WTC11 (cell line): Measurements from ENCODE around the gene MICA.

ENCODE experiments used
- FOXJ3 ChIP-seq: sonication (generic); formaldehyde crosslinking; IDR thresholded peaks from 2 replicates; pipeline ENCODE4 v1.9.0; 2021; ENCODE audit warnings: missing genetic modification reagents, mild to moderate bottlenecking, borderline replicate concordance
- NR2C2 ChIP-seq: sonication (generic); formaldehyde crosslinking; IDR thresholded peaks from 2 replicates; pipeline ENCODE4 v1.8.0; 2022; ENCODE audit warnings: mild to moderate bottlenecking, missing genetic modification reagents
- SP1 ChIP-seq: sonication (generic); formaldehyde crosslinking; conservative IDR thresholded peaks from 2 replicates; pipeline ENCODE4 v1.8.1; 2022; ENCODE audit warnings: missing genetic modification reagents
- TEAD4 ChIP-seq: sonication (generic); formaldehyde crosslinking; IDR thresholded peaks from 2 replicates; pipeline ENCODE4 v1.8.0; 2022; ENCODE audit warnings: mild to moderate bottlenecking, missing genetic modification reagents
- TF ChIP-seq, protein P1 (sequence below): fragments of 200-600 bp; IDR thresholded peaks from 2 replicates; pipeline ENCODE4 v1.8.0; 2022; ENCODE audit warnings: antibody characterized with exemption
- TF ChIP-seq, protein P2 (sequence below): sonication (generic); formaldehyde crosslinking; IDR thresholded peaks from 2 replicates; pipeline ENCODE4 v1.8.1; 2022; ENCODE audit warnings: mild to moderate bottlenecking, missing genetic modification reagents, moderate library complexity, borderline replicate concordance

DNA sequence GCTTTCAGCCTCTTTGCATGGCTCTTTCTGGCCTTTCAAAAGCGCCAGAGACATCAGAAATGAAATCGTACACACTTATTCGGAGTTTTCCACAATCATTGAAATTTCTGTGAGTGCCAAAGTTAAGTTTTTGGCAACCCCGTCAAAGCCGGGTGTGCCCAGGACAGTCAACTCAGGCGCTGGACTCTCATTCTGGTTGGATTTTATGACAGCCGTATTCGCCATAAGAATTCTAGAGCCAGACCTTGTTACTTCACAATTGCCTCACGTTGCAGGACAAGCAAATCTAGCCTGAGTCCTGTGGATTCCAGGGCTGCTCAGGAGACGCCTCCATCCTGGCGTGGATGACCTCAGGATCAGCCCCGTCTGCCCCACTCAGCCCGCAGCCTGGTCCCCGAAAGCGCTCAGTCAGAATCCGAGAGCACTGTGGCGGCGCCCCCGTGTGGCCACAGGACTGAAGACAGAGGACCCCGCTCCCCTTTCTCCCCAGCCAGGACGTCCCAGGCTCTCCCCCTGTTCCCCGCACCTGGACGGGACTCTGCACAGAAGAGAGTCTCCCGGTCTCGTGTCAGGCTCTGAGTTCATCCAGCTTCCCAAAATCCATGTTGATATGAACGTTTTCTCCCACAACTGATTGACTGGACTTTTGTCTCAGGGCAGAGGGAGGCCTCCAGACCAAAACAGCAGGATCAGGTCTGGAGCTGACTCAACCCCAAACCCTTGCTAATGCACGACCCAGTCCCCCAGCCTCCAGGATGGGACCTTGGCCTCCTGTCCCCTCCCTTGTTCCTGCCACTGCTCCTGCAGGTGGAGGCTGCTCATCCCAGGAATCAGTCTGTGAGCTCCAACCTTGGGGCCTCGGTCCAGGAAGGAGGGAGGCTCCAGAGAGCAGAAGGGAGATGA is 38.2 kb downstream of the MICA start:
- TF ChIP-seq, protein P1, sequence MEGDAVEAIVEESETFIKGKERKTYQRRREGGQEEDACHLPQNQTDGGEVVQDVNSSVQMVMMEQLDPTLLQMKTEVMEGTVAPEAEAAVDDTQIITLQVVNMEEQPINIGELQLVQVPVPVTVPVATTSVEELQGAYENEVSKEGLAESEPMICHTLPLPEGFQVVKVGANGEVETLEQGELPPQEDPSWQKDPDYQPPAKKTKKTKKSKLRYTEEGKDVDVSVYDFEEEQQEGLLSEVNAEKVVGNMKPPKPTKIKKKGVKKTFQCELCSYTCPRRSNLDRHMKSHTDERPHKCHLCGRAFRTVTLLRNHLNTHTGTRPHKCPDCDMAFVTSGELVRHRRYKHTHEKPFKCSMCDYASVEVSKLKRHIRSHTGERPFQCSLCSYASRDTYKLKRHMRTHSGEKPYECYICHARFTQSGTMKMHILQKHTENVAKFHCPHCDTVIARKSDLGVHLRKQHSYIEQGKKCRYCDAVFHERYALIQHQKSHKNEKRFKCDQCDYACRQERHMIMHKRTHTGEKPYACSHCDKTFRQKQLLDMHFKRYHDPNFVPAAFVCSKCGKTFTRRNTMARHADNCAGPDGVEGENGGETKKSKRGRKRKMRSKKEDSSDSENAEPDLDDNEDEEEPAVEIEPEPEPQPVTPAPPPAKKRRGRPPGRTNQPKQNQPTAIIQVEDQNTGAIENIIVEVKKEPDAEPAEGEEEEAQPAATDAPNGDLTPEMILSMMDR, result peak; percentile 71
- TF ChIP-seq, protein P2, sequence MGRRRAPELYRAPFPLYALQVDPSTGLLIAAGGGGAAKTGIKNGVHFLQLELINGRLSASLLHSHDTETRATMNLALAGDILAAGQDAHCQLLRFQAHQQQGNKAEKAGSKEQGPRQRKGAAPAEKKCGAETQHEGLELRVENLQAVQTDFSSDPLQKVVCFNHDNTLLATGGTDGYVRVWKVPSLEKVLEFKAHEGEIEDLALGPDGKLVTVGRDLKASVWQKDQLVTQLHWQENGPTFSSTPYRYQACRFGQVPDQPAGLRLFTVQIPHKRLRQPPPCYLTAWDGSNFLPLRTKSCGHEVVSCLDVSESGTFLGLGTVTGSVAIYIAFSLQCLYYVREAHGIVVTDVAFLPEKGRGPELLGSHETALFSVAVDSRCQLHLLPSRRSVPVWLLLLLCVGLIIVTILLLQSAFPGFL, result no peak
- TF ChIP-seq FOXJ3, result no peak
- TF ChIP-seq SP1 (CRISPR knock-in tag), result no peak
- no peak for TF ChIP-seq TEAD4
- TF ChIP-seq NR2C2, result no peak
